GM19238 (cell line): ENCODE measurements around the gene DPYSL4.
"Not testable (repeated sequence)": the region's sequence is repeated elsewhere in the genome, so short reads cannot be mapped to it uniquely, and the experiment has no call there.

Experiments used
- DNase-seq: peaks from one replicate; pipeline ENCODE4 v3.0.0; 2011; ENCODE audit warnings: low spot score; ENCODE audit not compliant: insufficient read length

Gene DPYSL4

DNA sequence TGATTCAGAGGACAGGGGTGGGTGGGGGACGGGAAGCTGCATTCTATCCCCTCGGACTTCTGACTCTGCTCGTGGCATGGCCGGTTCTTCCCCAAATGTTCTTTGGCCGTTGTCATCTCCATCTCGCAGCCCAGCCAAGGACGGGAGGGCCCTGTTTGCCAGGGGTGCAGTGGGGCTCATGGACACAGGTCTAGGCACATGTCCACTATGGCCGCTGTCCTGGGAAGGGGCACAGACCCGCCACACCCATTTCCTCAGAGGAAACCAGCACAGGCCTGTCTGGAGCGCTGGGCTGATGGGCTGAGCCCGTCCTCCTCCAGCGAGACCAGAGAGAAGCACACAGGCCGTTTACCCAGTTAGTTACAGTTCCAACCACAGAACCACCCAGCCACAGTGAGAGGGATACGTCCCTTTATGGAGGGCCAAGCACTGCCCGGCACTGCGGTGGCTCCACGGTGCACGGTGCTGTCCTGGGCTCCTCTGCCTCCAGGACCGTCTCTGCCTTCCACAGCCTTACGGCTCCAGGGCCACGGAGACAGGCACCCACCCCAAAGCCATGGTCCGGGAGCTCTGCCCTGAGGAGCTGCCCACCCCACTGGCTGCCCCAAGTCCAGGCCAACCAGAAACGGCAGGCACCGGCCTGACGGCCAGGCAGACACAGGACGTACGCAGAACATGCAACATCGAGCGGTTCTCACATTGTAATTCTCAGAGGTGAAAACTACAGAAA is 20.2 kb downstream of the DPYSL4 start:
- no peak for DNase-seq

DNA sequence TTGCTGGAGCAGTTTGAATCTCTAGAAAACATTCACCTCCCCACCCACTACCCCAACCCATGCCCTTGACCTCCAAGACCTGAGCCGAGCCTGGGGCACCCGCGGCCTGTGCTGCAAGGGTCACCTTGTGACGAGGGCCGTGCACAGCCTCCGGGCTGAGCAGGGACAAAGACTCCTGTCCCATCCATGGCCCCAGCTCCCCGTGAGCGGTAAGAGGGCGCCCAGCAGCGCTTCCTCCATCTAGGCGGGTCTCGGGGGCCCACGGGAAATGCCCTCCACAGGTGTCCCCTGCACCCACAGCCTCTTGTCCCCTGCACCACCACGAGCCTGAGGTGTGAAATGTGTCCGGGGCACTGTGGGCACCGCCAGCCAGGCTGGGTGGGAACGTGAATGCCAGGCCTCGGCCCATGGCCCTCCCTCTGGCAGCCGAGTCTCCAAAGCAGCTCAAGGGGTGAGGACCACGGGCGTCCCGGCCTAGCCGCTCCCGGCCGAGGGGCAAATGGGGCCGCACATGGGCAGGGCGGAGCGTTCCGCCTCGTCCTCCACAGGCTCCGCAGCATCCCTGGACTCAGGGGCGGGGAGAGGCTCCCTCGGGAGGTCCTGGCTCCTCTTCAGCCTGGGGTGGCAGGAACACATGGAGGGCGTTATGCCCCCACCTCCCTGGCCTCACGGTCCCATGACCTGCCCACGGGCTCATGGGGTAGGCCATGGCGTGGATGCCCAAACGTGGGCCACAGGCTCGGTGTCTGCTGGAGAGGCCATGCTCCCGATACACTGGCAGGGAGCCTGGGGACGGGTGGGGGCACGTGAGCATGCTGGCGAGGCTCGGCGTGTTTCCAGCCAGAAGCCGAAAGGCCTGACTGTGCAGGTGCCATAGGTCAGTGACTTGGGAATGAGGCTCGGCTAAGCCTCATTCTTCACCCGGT is 21.1 kb downstream of the DPYSL4 start:
- no peak for DNase-seq

DNA sequence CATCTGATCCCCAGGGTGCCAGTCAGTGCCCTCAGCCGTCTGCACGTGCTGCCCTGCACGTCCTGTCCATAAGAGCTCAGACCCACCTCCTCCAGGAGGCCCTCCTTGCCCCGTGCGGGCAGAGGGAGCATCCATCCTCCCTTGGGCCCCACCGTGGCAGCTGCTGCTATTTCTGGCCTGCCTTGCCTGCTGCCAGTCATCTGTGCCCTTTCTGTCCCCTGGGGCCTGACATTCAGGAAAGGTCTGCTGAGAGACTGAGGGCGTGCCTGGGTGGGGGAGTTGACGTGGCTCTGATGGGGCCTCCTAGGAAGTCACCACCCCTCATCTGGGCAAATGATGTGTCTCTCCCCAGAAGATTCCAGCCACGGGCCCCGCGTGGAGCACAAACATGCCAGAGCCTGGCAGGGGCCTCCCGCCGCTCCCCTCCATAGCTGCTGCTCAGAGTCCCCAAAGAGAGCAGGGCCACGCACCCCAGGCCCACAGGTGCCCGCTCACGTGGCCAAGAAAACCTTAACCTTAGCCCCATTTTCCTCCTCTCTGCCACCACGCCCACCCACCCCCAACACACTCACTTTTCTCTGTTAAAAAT is 21.8 kb downstream of the DPYSL4 start:
- no peak for DNase-seq

DNA sequence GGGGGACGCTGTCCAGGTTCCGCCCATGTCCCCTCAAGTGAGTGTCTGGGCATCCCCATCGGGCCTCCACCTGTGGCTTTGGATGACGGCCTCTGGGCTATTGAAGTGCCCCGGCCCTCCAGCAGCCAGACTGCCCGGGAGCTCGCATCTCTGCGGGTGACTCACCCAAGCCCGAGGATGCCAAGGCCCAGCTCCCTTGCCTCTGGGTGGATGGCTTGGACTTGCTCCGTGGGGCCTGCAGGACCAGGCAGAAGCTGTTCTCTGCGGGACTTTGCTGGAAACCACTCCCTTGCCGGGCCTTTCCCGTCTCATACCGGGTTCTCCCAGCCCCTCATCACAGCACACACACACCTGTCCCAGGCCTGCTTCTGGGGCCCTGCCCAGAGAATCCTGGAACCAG is 22.4 kb downstream of the DPYSL4 start:
- no peak for DNase-seq

DNA sequence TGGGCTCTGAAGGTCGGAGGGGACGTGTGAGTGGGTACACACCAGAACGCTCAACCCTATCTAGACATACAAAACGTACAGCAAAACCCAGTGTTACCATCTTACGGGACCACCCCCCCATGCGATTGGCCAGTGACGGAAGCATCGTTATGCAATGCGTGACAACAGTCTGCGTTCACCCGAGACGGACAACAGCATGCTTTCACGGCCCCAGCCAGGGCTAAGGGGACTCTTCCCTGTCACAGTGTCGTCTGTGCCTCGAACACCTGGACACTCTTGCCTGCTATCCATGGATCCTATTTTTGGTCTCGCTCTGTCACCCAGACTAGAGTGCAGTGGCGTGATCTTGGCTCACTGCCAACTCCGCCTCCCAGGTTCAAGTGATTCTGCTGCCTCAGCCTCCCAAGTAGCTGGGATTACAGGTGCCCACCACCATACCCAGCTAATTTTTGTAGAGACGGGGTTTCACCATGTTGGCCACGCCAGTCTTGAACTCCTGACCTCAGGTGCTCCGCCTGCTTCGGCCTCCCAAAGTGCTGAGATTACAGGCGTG is 23.3 kb downstream of the DPYSL4 start:
- DNase-seq = no peak

DNA sequence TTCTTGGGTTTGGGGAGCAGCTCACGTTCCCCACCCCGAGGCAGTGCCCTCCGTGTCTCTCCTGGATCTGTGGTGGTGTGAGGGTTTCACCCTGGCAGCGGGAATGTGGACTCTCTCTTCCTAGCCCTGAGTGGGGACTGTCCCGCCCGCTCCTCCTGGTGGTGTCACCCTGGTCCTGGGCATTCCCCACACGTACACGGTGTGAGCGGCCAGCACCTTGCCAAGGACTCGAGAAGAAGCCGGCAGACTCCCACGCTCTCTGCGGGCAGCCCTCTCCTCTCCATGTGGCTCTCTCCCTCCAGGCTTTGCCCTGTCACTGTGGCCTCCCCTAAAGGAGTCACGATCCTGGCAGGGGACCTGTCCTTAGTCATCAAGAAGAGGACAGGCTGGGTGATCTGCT is 24.0 kb downstream of the DPYSL4 start:
- no peak for DNase-seq

DNA sequence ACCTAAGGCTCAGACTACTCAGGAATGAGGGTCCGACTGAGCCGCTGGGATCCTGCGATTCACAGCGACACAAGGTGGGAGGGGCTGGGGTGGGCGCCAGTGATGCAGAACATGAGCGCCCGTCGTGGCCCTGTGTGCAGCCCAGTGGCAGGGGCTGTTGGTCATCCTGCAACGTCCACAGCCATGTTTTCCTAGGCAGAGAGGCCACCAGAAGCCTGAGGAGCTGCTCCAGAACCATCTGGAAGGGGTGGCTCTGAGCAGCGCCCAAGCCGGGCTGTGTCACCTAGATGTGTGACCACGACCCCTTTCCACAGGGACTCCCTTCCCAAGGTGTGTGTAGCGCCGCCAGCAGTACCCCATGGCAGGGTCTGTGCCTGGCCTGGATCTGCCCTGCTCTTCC is 24.5 kb downstream of the DPYSL4 start:
- no peak for DNase-seq

DNA sequence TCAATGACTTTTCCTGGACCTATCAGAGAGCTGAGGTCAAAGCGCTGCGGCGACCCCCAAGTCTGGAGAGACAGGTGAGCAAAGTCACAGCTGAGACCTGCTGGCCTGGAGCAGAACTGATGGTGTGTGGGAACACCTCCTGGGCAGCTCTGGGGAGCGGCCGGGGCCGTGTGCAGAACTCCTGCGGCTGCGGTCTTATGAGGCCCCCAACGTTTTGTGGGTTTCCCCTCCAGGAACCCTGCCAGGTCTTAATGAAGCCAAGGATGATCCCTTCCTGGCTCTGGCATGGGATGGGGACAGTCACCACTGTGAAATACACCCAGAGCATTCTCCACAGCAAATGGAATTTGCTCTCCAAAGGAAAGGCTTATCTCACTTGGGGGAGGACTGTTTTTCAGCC is 26.1 kb downstream of the DPYSL4 start:
- DNase-seq = no peak

DNA sequence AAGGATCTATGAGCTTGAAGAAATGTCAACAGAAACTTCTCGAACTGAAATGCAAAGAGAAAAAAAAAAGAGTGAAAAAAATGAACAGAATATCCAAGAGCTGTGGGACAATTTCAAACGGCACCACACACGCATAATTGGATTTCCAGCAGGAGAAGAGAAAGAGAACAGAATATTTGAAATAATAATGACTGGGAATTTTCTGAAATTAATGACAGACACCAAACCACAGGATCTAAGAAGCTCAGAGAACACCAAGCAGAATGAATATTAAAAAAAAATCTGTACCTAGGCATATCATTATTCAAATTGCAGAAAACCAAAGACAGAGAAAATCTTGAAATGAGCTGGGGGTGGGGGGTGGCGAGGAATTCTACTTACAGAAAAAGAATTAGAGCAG is 27.2 kb downstream of the DPYSL4 start:
- DNase-seq = no peak

DNA sequence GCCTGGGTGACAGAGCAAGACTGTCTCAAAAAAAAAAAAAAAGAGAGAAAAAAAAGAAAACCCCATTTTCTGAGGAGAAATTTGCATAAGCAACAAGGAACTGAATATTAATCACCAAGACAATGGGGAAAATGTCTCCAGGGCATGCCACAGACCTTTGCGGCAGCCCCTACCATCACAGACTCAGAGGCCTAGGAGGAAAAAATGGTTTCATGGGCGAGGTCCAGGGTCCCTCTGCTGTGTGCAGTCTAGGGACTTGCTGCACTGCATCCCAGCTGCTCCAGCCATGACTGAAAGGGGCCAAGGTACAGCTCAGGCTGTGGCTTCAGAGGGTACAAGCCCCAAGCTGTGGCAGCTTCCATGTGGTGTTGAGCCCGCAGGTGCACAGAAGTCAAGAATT is 29.7 kb downstream of the DPYSL4 start:
- DNase-seq = not testable (repeated sequence)

DNA sequence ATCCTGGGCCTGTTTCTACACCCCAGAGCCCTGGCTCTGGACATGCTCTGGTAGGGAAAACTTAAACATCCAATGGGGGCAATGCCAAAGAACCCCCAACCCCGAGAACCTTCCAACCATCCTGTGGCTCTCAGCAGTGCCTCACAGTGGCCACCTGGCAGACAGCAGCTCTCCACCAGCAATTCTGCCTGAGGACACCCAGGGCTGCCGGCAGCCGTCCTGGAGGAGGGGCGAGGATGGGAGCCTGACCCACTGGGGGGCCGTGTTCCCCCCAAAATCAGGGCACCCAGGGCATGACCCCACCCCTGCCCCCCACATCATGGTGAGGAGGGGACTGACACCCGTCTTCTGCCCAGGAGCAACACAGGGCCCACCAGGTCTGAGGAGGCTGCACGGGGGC is 32.7 kb downstream of the DPYSL4 start:
- DNase-seq = no peak

DNA sequence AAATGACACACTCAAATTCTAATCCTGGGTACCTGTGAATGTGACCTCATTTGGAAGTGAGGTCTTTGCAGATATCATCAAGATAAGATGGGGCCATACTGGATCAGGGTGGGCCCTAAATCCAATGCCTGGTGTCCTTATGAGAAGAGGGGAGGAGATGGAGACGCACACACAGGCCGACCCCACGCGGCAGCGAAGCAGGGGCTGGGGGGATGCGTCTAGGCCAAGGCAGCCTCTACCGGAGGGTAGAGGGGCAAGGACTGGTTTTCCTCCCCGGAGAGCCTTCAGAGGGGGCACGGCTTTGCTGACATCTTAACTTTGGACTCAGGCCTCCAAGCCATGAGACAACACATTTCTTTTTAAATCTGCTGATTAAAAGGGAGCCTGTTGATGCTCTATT is 33.3 kb downstream of the DPYSL4 start:
- no peak for DNase-seq

DNA sequence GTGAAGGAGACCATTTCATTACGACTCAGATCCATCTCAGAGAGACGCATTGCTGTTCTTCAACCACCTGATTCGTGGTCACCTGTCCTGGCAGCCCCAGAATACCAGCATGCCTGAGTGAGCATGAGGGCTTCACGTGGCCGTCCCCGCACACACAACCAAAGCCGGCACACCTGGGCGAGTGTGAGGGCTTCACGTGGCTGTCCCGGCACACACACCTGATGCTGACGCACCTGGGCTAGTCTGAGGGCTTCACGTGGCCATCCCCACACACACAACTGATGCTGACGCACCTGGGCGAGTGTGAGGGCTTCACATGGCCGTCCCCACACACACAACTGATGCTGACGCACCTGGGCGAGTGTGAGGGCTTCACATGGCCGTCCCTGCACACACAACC is 34.2 kb downstream of the DPYSL4 start:
- not testable (repeated sequence) for DNase-seq

DNA sequence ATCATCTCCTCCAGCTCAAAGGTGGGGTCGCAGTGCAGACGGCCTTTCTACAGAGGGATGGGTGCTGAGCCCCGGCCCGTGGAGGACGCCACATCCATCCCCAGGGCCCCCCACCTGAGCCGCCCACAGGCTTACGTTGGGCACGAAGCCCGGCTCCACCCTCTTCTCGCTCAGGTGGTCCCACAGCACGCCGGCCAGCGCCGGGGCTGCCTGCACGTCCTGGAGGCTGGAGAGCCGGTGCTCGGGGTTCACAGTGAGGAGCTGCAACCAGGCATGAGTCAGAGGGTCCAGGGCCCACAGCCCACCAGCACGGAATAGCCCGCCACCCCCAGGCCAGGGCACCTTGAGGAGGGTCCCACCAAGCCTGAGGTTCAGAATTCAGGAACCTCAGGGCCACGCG is 36.0 kb downstream of the DPYSL4 start:
- DNase-seq = no peak

DNA sequence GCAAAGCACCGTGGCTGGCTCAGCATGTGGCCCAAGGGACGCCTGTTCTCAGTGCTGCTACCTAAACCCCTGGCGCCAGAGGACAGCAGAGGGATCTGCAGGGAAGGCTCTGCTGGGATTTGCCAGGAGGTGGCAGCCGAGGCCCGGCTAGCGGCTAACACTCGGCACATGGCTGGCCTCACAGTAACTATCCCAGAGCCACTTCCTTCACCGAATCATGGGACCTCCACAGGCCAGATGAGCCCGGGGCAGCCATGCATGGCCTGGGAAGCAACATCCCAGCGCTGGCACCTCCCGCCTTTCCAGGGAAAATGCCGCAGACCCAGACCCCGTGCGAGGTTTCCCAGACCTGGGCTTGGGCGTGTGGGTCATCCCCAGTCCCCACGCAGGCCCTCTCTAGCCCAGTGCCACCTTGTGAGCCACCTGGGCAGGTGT is 36.4 kb downstream of the DPYSL4 start:
- peak; percentile 76 for DNase-seq

DNA sequence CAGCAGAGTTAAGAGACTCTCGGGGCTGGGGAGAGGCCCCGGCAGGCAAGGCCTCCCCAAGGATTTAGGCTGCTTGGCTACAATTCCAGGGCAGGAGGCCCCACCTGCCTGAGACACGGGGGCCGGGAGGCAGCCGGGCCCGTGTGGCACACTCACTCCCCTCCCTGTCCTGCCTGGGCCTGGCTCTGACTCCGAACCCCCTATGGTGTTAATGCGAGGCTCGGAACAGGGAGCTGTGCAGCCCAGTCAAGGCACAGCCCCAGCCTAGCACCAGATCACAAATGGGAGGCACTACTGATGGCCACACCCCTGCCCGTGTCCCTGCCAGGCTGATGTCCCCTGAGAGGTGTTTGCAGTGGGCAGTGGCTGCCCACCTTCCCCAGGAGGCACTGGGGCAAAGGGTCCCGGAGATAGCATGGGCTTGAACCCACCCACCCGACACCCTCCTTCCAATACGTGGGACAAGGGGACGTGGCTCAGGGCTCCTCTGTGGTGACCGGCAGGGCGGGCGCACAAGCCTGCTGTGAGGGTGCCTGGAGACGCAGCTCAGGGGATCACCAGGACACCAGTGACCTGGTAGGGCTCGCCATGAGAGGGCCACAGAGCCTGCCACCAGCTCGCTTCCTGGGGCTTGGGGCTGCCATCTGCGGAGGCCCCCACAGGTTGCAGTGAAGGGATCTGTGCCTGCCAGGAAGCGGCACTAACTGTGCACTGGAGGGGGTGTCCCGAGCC is 37.0 kb downstream of the DPYSL4 start:
- DNase-seq = no peak

DNA sequence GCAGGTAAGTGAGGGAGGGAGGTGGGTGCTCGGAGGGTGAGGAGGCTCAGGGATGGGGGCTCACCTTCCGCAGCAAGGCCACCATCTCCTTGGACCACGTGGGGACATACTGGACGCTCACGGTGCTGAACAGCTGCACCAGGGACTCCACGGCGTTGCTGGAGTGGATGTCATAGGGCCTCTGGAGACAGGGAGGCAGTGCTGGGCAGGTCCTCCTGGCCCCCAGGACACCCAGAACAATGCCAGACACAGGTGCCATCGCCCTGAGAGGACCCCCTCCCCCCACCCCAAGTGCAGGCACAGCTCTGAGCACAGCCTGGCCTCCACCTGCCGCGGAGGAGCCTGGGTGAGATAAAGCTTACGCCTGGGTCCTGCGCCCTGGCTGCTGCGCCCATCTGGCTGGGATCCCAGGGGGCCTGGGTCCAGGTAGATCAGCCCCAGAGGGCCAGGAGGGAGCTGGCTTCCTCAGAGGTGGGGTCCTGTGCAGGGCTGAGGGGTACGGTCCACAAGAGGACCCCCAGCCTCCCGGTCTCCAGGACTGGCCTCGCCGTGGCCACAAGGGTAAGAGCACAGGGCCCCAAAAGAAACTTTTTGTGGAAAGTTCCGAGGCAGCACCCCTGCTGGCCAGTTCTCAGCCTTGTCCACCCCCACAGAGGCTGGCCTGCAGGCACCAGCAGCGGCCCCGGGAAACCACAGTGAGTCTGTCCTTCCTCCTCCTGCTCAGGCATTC is 37.8 kb downstream of the DPYSL4 start:
- no peak for DNase-seq

DNA sequence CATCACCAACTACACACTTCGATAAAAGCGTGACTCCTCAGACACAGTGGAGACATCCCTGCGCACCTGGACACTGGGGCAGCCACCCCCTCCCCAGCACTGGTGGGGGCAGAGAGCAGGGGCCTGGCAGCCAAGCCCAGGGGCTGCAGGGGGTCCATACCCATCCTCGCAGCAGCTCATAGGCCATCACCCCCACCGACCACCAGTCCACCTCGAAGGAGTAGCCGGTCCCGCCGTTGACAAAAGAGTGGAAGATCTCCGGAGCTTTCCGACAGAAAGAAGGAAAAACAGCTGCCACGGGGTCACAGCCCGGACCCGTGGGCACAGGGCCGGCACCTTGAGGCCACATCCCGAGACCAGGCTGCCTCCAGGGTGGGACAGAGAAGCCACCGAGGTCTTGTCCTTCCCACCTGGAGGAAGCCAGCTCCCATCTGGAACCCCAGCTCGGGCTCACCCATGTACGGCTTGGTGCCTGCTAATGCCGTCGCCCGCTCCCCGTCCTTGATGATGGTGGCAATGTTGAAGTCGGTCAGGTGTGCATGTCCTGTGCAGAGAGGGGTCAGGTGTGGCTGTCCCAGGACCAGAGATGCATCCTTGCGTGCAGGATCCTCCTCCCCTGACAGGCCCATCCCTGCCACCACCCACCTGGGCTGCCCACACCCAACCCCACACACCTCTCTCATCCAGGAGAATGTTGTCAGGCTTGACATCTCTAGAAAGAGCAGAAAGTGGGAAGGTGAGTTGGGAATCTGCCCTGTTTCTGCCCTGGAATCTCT is 38.5 kb downstream of the DPYSL4 start:
- DNase-seq = no peak

DNA sequence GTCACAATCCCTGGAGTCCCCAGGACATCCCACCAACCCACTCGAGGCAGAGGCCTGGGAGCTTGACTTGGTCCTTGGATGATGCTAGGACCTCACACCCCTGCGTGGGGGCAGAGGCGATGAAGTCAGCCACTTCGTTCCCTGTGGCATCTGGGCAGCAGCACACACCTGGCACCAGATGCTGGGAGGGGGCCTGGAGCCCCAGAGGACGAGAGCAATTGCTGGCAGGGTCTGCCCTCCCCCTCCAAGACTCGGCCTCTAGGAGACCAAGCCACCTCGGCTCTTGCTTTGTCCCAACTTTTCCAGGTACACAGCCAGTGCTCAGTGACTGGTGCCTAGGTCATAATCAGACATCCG is 39.1 kb downstream of the DPYSL4 start:
- DNase-seq = no peak
